Measurements from ENCODE around the gene IGLL1. TPM values are rescaled to one million over a fixed set of nuclear protein-coding genes. Genes with fewer than 3 reads are reported as not detected.
A peak's percentile ranks its signal among the peaks of the same experiment; 100 is the strongest.

IGLL1 gene
- total RNA-seq, 1 experiment from 2014 or later: not detected

GRCh38 chr22:23534851-23535717 lies 45.0 kb downstream of the IGLL1 start:
- Mint-ChIP-seq H3K27ac (ENCODE audit: unreplicated experiment) (peak overlapping the region; percentile 99), H3K4me1 (ENCODE audit: low read depth, unreplicated experiment) (peaks cover 60% of the 10 kb centered on the region), H3K4me3 (ENCODE audit: unreplicated experiment) (peak overlapping the region; percentile 36)

GRCh38 chr22:23534201-23534850 lies 45.8 kb downstream of the IGLL1 start:
- peak overlapping the region; percentile 99 for H3K27ac Mint-ChIP-seq (ENCODE audit: unreplicated experiment)

More at GRCh38 chr22:23534851-23535717, 45.0 kb downstream of the IGLL1 start:
- Histone ChIP-seq H3K9me3 (no peaks in the 10 kb centered on the region), H3K27me3 (replicated peaks; ENCODE audit: control insufficient read depth, insufficient read depth, low read length) (no peaks in the 10 kb centered on the region), H3K36me3 (ENCODE audit: control insufficient read depth, insufficient read depth, low read length) (no peaks in the 10 kb centered on the region), H3K4me1 (peaks cover 71% of the 10 kb centered on the region), H3K4me3 (ENCODE audit: low read depth, low read length) (no peak overlapping the region)
- intact Hi-C loops (cut with micrococcal nuclease; ENCODE audit: unreplicated experiment): no loop called here
- POLR2A ChIA-PET: no interaction called here
- Mint-ChIP-seq H3K36me3 (ENCODE audit: insufficient read depth, unreplicated experiment) (no peaks in the 10 kb centered on the region), H3K9me3 (ENCODE audit: unreplicated experiment) (no peaks in the 10 kb centered on the region), H3K27me3 (ENCODE audit: insufficient read depth, unreplicated experiment) (no peaks in the 10 kb centered on the region)
- CTCF ChIA-PET: interaction anchor here (0.6 kb wide), 1 partner anchor 354 kb away, joined by 3 read pairs; no protein-coding TSS in a partner anchor
- TF ChIP-seq CTCF (IDR thresholded peaks at IDR 0.05; ENCODE audit: insufficient read depth in 1 of 2, low read depth in 1 of 2, low read length in 1 of 2, severe bottlenecking in 1 of 2, unreplicated experiment in 1 of 2): no peak
- BruUV-seq (replicated peaks): no TSS peak
- peak in 1 of 2 experiments; percentile 30 for DNase-seq

More at GRCh38 chr22:23534201-23534850, 45.8 kb downstream of the IGLL1 start:
- ChIA-PET CTCF (no interaction called here), POLR2A (no interaction called here)
- intact Hi-C loops (cut with micrococcal nuclease; ENCODE audit: unreplicated experiment): no loop called here
- BruUV-seq (replicated peaks): no TSS peak
- TF ChIP-seq CTCF (IDR thresholded peaks at IDR 0.05; ENCODE audit: insufficient read depth in 1 of 2, low read depth in 1 of 2, low read length in 1 of 2, severe bottlenecking in 1 of 2, unreplicated experiment in 1 of 2): no peak
- Histone ChIP-seq H3K4me3 (ENCODE audit: low read depth, low read length) (no peak overlapping the region), H3K9me3 (no peaks in the 10 kb centered on the region), H3K4me1 (peaks cover 71% of the 10 kb centered on the region), H3K36me3 (ENCODE audit: control insufficient read depth, insufficient read depth, low read length) (no peaks in the 10 kb centered on the region), H3K27me3 (replicated peaks; ENCODE audit: control insufficient read depth, insufficient read depth, low read length) (no peaks in the 10 kb centered on the region)
- Mint-ChIP-seq H3K27me3 (ENCODE audit: insufficient read depth, unreplicated experiment) (no peaks in the 10 kb centered on the region), H3K36me3 (ENCODE audit: insufficient read depth, unreplicated experiment) (no peaks in the 10 kb centered on the region), H3K4me1 (ENCODE audit: low read depth, unreplicated experiment) (peaks cover 61% of the 10 kb centered on the region), H3K9me3 (ENCODE audit: unreplicated experiment) (no peaks in the 10 kb centered on the region), H3K4me3 (ENCODE audit: unreplicated experiment) (no peak overlapping the region)
- DNase-seq: peak in 1 of 2 experiments; percentile 34

All from Caco-2 (cell line).